GM12891 (cell line): ENCODE measurements around the gene SRSF9.

ENCODE experiments used
- PAX5 ChIP-seq: IDR thresholded peaks from 2 replicates; pipeline ENCODE4 v1.6.1; 2011; ENCODE audit warnings: low read length, moderate library complexity, mild to moderate bottlenecking; ENCODE audit not compliant: insufficient read depth, severe bottlenecking
- POLR2A ChIP-seq: IDR thresholded peaks from 2 replicates; pipeline ENCODE4 v1.6.1; 2011; ENCODE audit warnings: low read depth, low read length, control low read depth
- POLR2AphosphoS5 ChIP-seq: IDR thresholded peaks from 2 replicates; pipeline ENCODE4 v1.6.1; 2011; ENCODE audit warnings: low read depth, low read length, control low read depth
- POU2F2 ChIP-seq: IDR thresholded peaks from 2 replicates; pipeline ENCODE4 v1.6.1; 2011; ENCODE audit warnings: low read depth, mild to moderate bottlenecking, control low read depth, low read length, moderate library complexity
- SPI1 ChIP-seq: IDR thresholded peaks from 2 replicates; pipeline ENCODE4 v1.6.1; 2011; ENCODE audit warnings: low read depth, low read length, control low read depth
- TAF1 ChIP-seq: IDR thresholded peaks from 2 replicates; pipeline ENCODE4 v1.6.1; 2011; ENCODE audit warnings: low read depth, low read length, control low read depth

GRCh38 chr12:120462099-120462640 lies 7.4 kb downstream of the SRSF9 start:
- TF ChIP-seq TAF1, result no peak
- no peak for TF ChIP-seq POLR2AphosphoS5
- TF ChIP-seq POLR2A, result no peak
- no peak for TF ChIP-seq PAX5
- no peak for TF ChIP-seq SPI1
- no peak for TF ChIP-seq POU2F2
